Activated T-helper 2 cell treated with anti-CD3 and anti-CD28 coated beads, Interferon-gamma antibody, Interleukin-2, Interleukin-4, amounts not matched to agents 10 μg/mL and 5 μg/mL and 100 μg/mL, durations not matched to agents 14 hours and 24 hours and 36 hours (primary cell): Measurements from ENCODE around the gene ZNF77. TPM values are rescaled to one million over a fixed set of nuclear protein-coding genes. Genes with fewer than 3 reads are reported as not detected.
A peak's percentile ranks its signal among the peaks of the same experiment; 100 is the strongest.
"Not testable (repeated sequence)": the region's sequence is repeated elsewhere in the genome, so short reads cannot be mapped to it uniquely, and the experiment has no call there.

Experiments used
- DNase-seq: peaks from one replicate; pipeline ENCODE4 v3.0.0; 2021; ENCODE audit warnings: low spot score
- H3K27ac Mint-ChIP-seq: one replicate; pipeline ENCODE4 v1.8.0; 2021; ENCODE audit warnings: mixed read lengths
- H3K27me3 Mint-ChIP-seq: one replicate; pipeline ENCODE4 v1.8.0; 2021; ENCODE audit warnings: low read depth, mixed read lengths
- H3K36me3 Mint-ChIP-seq: one replicate; pipeline ENCODE4 v1.8.0; 2021; ENCODE audit warnings: low read depth, mixed read lengths
- H3K4me1 Mint-ChIP-seq: one replicate; pipeline ENCODE4 v1.8.0; 2021; ENCODE audit warnings: low read depth, mixed read lengths
- H3K4me3 Mint-ChIP-seq: one replicate; pipeline ENCODE4 v1.8.0; 2021; ENCODE audit warnings: low read depth, mild to moderate bottlenecking, moderate library complexity, mixed read lengths
- H3K9me3 Mint-ChIP-seq: one replicate; pipeline ENCODE4 v1.8.0; 2021; ENCODE audit warnings: mixed read lengths
- intact Hi-C: fragments of 100-400 bp; cut with micrococcal nuclease; formaldehyde crosslinking; loops from one replicate; pipeline ENCODE4 v1.15.1; 2023
- total RNA-seq: library from RNA; stranded (reverse); gene quantifications from 2 replicates; pipeline ENCODE4 v1.2.3, GENCODE V29; 2022

Gene ZNF77
- total RNA-seq, 1 donor from 2014 or later, result 4.0 TPM

DNA sequence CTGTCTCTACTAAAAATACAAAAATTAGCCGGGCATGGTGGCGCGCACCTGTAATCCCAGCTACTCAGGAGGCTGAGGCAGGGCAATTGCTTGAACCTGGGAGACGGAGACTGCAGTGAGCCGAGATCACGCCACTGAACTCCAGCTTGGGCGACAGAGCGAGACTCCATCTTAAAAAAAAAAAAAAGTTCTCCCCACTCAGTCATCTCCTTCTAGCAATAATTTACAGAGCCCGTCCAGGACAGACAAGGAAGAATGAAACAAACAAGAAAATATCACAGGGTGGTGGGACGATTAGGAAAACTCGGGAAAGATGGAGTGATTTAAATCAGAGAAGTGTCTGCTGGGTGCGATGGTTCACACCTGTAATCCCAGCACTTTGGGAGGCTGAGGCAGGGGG is 18.9 kb upstream of the ZNF77 start:
- intact Hi-C loops, H3K27me3 Mint-ChIP-seq, H3K9me3 Mint-ChIP-seq: not testable (repeated sequence)

DNA sequence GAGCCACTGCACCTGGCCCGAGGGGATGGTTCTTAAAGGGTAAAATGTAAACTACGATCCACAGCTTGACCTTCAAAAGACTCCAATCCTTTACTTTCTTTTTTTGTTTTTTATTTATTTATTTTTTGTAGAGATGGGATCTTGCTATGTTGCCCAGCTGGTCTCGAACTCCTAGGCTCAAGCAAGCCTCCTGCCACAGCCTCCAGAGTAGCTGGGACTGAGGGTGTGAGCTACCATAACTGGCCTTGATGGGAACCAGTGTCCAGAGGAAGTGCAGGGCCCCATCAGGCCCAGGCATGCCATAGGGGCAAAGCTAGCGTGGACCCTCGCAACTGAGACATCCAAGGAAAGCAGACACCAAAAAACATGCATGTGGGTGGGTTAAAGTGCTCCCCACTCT is 18.4 kb upstream of the ZNF77 start:
- peaks cover 2% of the 10 kb centered on the region for H3K4me1 Mint-ChIP-seq
- H3K27me3 Mint-ChIP-seq, result no peaks in the 10 kb centered on the region
- no peak overlapping the region for H3K4me3 Mint-ChIP-seq
- H3K27ac Mint-ChIP-seq, result no peak overlapping the region
- intact Hi-C loops, result no loop called here
- no peaks in the 10 kb centered on the region for H3K9me3 Mint-ChIP-seq
- no peaks in the 10 kb centered on the region for H3K36me3 Mint-ChIP-seq
- DNase-seq, result no peak

More for the DNA sequence above, 18.9 kb upstream of the ZNF77 start:
- not testable (repeated sequence) for H3K27ac Mint-ChIP-seq, H3K4me3 Mint-ChIP-seq, H3K4me1 Mint-ChIP-seq, H3K36me3 Mint-ChIP-seq, DNase-seq

DNA sequence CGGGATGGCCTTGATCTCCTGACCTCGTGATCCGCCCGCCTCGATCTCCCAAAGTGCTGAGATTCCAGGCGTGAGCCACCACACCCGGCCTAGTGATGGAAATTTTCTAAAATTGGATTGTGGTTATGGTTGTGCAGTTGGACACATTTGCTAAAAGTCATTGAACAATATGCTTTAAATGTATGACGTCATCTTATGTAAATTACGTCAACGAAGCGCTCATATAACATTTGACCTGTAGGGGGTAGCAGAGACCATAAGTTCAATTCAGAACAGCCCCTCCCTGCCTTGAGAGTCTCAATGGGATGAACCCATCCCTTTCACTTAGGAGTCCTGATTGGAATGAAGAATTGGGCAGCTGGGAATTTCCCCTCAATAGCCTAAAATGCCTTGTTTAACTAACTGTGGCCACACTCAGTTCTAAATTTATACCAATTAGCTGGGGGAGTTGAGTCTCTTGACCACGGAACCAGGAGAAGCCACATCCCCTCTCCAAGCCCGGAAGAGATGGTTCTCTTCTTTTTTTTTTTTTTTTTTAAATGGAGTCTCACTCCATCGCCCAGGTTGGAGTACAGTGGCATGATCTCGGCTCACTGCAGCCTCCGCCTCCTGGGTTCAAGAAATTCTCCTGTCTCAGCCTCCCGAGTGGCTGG is 17.4 kb upstream of the ZNF77 start:
- Mint-ChIP-seq H3K4me1 (peaks cover 2% of the 10 kb centered on the region), H3K9me3 (no peaks in the 10 kb centered on the region), H3K4me3 (no peak overlapping the region), H3K36me3 (no peaks in the 10 kb centered on the region), H3K27me3 (no peaks in the 10 kb centered on the region), H3K27ac (no peak overlapping the region)
- DNase-seq, result peak; percentile 44
- intact Hi-C loops, result loop anchor here (1.0 kb wide), 1 partner anchor 146 kb away; no protein-coding TSS in a partner anchor

DNA sequence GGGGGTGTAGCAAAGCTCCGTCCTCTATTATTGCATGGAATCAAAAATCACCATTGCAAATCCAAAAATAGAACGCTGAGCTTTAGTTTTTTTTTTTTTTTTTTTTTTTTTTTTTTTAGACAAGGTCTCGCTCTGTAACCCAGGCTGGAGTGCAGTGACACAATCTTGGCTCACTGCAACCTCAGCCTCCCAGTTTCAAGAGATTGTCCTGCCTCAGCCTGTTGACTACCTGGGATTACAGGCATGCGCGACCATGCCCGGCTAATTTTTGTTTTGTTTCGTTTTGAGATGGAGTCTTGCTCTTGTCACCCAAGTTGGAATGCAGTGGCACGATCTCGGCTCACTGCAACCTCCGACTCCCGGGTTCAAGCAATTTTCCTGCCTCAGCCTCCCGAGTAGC is 15.3 kb upstream of the ZNF77 start:
- Mint-ChIP-seq H3K9me3 (no peaks in the 10 kb centered on the region), H3K4me1 (peaks cover 2% of the 10 kb centered on the region), H3K4me3 (no peak overlapping the region), H3K27me3 (no peaks in the 10 kb centered on the region), H3K36me3 (no peaks in the 10 kb centered on the region), H3K27ac (no peak overlapping the region)
- intact Hi-C loops, result no loop called here
- DNase-seq, result no peak

DNA sequence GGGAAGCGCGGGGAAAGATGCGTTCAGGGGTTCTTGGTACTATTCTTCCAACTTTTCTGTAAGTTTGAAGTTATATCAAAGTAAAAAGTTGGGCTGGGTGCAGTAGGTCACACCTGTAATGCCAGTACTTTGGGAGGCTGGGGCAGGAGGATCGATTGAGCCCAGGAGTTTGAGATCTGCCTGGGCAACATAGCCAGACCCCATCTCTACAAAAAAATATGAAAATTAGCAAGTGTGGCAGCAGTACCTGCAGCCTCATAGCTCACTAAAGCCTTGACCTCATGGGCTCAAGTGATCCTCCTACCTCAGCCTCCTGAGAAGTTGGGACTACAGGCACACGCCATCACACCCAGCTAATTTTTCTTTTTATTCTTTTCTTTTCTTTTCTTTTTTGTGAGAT is 12.4 kb upstream of the ZNF77 start:
- peaks cover under 1% of the 10 kb centered on the region for H3K4me1 Mint-ChIP-seq
- no peak overlapping the region for H3K27ac Mint-ChIP-seq
- no peak overlapping the region for H3K4me3 Mint-ChIP-seq
- DNase-seq, result no peak
- no peaks in the 10 kb centered on the region for H3K36me3 Mint-ChIP-seq
- H3K9me3 Mint-ChIP-seq, result no peaks in the 10 kb centered on the region
- H3K27me3 Mint-ChIP-seq, result no peaks in the 10 kb centered on the region
- intact Hi-C loops, result no loop called here

DNA sequence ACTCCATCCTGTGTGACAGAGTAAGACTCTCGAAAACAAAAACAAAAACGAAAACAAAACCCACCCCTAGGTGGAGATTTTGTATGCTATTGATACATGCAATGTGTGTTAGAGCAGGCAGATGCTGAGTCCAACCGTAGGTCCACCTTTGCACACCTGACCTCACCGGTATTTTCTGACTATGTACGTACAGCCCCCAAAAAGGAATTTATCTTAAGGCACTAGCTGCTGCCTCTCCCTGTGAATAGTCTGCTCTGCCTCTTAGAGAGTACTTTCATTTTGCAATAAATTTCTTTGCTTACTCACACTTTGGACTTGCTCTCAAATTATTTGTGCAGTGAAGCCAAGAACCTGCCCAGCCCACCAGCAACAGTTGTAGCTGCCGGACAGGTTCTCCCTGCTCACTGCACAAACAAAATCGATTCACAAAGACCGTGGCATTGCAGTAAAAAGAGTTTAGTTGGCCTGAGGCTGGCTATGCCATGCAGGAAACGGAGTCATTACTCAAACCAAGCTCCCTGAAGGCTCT is 8.2 kb upstream of the ZNF77 start:
- no peaks in the 10 kb centered on the region for H3K27me3 Mint-ChIP-seq
- intact Hi-C loops, result loop anchor here (5.0 kb wide), 1 partner anchor 149 kb away; no protein-coding TSS in a partner anchor
- no peak overlapping the region for H3K27ac Mint-ChIP-seq
- peaks cover 13% of the 10 kb centered on the region for H3K4me1 Mint-ChIP-seq
- peaks cover 15% of the 10 kb centered on the region for H3K36me3 Mint-ChIP-seq
- no peak overlapping the region for H3K4me3 Mint-ChIP-seq
- H3K9me3 Mint-ChIP-seq, result no peaks in the 10 kb centered on the region
- no peak for DNase-seq

DNA sequence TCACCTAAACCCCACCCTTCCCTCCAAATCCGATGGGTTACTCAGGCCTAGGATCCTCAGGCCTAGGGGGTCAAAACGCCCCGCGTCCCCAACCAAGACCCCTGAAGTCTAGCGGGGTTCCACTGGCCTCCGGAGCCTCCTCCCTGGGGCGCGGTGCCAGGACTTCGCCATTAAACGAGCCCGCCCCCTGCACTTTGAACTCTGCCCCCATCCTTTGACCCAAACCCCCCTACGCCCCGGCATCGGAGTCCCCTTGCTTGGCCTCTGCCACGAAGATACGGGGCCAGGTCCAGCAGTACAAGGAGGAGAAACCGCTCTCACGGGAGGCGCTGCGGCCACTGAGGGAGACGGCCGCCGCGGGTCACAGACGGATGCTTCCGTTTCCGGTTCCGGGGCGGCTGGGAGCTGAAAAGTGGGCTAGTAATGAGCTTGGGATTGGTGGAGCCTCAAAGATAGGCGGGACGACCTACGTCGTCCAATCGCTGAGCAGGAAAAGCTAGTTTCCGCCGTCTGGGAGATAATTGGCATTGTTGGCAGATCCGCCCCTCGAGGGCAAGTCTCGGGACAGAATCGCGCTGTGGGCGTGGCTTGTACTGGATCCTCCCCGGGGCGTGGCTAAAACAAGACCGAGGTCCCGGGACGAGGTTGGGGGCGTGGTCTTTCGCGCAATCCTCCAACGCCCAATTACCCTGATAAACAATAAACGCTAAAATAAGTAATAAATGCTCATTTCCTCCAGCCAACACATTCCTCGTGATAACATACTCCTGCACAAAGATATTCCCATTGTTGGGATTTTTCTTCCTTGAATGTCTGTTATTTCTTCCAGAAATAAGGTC is 5.7 kb upstream of the ZNF77 start:
- H3K27me3 Mint-ChIP-seq, result no peaks in the 10 kb centered on the region
- DNase-seq, result peak; percentile 100
- H3K4me3 Mint-ChIP-seq, result peak overlapping the region; percentile 88
- intact Hi-C loops, result loop anchor here (5.0 kb wide), 1 partner anchor 152 kb away; no protein-coding TSS in a partner anchor
- no peaks in the 10 kb centered on the region for H3K9me3 Mint-ChIP-seq
- peaks cover 18% of the 10 kb centered on the region for H3K4me1 Mint-ChIP-seq
- H3K27ac Mint-ChIP-seq, result peak overlapping the region; percentile 87
- peaks cover 18% of the 10 kb centered on the region for H3K36me3 Mint-ChIP-seq

DNA sequence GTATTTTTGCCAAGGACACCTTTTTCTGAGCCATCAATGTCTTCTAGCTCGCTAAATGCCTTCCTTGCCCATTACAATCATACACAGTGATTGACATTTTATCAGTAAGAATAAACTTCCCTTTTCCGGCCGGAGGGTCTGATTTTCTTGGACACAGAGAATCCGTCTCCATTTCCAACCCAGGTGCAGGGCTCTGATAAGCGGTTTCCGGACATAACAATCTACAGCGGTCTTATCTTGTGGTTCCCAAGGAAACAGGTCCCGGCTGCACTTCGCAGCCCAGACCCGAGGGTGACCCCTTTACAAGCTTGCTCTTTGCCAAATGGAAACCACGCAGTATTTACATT is 5.1 kb upstream of the ZNF77 start:
- intact Hi-C loops, result loop anchor here (5.0 kb wide), 1 partner anchor 152 kb away; no protein-coding TSS in a partner anchor
- no peak for DNase-seq
- no peaks in the 10 kb centered on the region for H3K27me3 Mint-ChIP-seq
- peaks cover 18% of the 10 kb centered on the region for H3K36me3 Mint-ChIP-seq
- H3K4me1 Mint-ChIP-seq, result peaks cover 18% of the 10 kb centered on the region
- H3K9me3 Mint-ChIP-seq, result no peaks in the 10 kb centered on the region
- peak overlapping the region; percentile 88 for H3K4me3 Mint-ChIP-seq
- peak overlapping the region; percentile 87 for H3K27ac Mint-ChIP-seq

DNA sequence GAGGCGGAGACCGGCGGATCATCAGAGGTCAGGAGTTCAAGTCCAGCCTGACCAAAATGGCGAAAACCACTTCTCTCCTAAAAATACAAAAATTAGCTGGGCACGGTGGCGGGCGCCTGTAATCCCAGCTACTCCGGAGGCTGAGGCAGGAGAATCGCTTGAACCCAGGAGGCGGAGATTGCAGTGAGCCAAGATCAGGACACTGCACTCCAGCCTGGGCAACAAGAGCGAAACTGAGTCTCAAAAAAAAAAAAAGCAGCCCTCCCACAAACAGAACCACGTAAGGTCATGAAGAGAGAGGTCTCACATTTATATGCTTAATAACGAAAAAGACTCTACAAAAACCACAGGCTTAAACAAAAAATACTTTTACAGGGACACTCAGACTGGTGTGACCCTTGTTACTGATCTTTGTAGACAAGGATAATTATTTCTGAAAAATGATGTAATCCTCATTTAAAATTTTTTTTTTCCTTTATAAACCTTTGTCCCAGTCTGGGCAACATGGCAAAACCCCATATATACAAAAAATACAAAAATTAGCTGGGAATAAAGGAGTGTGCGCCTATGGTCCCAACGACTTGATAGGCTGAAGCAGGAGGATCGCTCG is 909 bp upstream of the ZNF77 start:
- peaks cover 20% of the 10 kb centered on the region for H3K4me1 Mint-ChIP-seq

DNA sequence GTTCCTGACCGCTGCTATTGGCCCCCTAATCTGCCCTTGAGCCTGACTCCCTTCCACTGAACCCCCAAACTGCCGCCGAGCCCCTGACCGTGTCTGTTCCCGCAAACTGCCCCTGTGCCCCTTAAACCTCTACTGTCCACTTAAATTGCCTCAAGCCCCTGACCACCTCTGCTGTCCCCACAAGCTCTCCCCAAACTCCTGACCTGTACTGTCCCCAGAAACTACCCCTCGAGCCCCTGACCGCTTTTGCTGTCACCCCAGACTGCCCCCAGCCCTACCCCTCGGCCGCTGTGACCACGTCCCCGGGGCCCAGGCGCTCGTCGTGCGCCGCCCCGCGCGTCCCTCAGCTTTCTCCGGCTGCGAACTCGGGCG is 382 bp downstream of the ZNF77 start:
- Mint-ChIP-seq H3K4me3 (peak overlapping the region; percentile 94), H3K4me1 (peaks cover 14% of the 10 kb centered on the region), H3K27me3 (no peaks in the 10 kb centered on the region), H3K9me3 (no peaks in the 10 kb centered on the region), H3K36me3 (peaks cover 14% of the 10 kb centered on the region), H3K27ac (peak overlapping the region; percentile 39)
- DNase-seq, result no peak
- intact Hi-C loops, result no loop called here

More for the DNA sequence above, 909 bp upstream of the ZNF77 start:
- Mint-ChIP-seq H3K4me3 (peak overlapping the region; percentile 94), H3K27ac (peak overlapping the region; percentile 96), H3K36me3 (peaks cover 18% of the 10 kb centered on the region), H3K27me3 (no peaks in the 10 kb centered on the region), H3K9me3 (no peaks in the 10 kb centered on the region)
- intact Hi-C loops, result loop anchor here (1.0 kb wide), 1 partner anchor 45 kb away; the partner anchor contains the start of gene ZNF57
- DNase-seq, result no peak

DNA sequence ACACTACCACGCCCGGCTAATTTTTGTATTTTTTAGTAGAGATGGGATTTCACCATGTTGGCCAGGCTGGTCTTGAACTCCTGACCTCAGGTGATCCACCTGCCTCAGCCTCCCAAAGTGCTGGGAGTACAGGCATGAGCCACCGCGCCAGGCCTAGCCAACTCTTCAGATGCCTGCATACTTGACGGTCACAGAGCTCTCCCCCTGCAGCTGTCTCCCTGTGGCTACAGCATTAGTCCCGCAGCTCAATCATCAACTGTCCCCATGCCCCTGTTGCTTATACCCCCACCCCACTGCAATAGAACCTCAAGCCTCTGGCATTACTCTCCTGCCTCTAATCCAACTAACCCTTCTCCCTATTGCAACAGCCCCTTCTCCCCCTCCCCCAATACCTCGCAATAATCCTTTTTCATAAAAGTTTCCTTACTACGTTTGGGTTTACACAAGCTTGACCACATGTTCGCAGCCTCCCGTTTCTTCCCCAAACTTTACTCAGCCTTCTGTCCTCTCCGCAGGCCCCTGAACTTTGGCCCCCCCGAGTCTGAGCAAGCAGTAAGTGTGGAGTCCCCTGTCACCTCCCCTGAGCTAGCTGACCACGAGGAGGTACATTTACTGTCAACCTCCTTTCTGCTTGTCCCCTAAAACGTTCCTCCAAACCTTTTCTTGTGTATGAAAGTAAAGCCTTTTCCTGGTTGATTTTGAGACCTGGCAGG is 1.7 kb downstream of the ZNF77 start:
- Mint-ChIP-seq H3K4me1 (peaks cover 7% of the 10 kb centered on the region), H3K27ac (no peak overlapping the region), H3K4me3 (peak overlapping the region; percentile 28), H3K27me3 (no peaks in the 10 kb centered on the region), H3K36me3 (peaks cover 16% of the 10 kb centered on the region), H3K9me3 (no peaks in the 10 kb centered on the region)
- intact Hi-C loops, result no loop called here
- no peak for DNase-seq

DNA sequence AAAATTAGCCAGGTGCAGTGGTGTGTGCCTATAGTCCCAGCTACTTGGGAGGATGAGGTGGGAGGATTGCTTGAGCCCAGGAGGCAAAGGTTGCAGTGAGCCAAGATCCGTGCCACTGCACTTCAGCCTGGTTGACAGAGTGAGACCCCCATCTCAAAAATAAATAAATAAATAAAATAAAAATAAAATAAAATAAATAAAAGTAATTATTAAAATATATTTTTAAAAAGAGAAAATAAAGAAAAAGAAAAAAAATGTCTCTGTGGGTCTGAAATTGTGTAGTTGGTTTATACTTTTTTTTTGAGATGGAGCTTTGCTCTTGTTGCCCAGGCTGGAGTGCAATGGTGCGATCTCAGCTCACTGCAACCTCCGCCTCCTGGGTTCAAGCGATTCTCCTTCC is 8.9 kb downstream of the ZNF77 start:
- DNase-seq, H3K27me3 Mint-ChIP-seq, H3K4me1 Mint-ChIP-seq, H3K27ac Mint-ChIP-seq, H3K4me3 Mint-ChIP-seq, intact Hi-C loops: not testable (repeated sequence)
- peaks cover 69% of the 10 kb centered on the region for H3K36me3 Mint-ChIP-seq
- H3K9me3 Mint-ChIP-seq, result peaks cover 42% of the 10 kb centered on the region
